Progenitor cell of endocrine pancreas (in vitro differentiated cells): Measurements from ENCODE around the gene RRP9. TPM values are rescaled to one million over a fixed set of nuclear protein-coding genes. Genes with fewer than 3 reads are reported as not detected.

Experiments used
- DNase-seq: peaks from one replicate; pipeline ENCODE4 v3.0.0; 2021; ENCODE audit warnings: low spot score; ENCODE audit not compliant: unreplicated experiment
- H3K27ac Mint-ChIP-seq: 2 replicates; pipeline ENCODE4 v1.8.0; 2021; ENCODE audit warnings: mild to moderate bottlenecking, moderate library complexity, mixed read lengths
- H3K27me3 Mint-ChIP-seq: 2 replicates; pipeline ENCODE4 v1.8.0; 2021; ENCODE audit warnings: mixed read lengths
- H3K36me3 Mint-ChIP-seq: 2 replicates; pipeline ENCODE4 v1.8.0; 2022; ENCODE audit warnings: mixed read lengths; ENCODE audit not compliant: insufficient read depth
- H3K4me1 Mint-ChIP-seq: 2 replicates; pipeline ENCODE4 v1.8.0; 2021; ENCODE audit warnings: low read depth, mixed read lengths
- H3K4me3 Mint-ChIP-seq: 2 replicates; pipeline ENCODE4 v1.8.0; 2021; ENCODE audit warnings: low read depth, mild to moderate bottlenecking, moderate library complexity, mixed read lengths
- H3K9me3 Mint-ChIP-seq: 2 replicates; pipeline ENCODE4 v1.8.0; 2021; ENCODE audit warnings: low read depth, mixed read lengths
- CTCF ChIP-seq: fragments of 200-600 bp; sonication (generic); IDR thresholded peaks from one replicate; pipeline ENCODE4 v1.5.0; 2021; ENCODE audit warnings: antibody characterized with exemption, mild to moderate bottlenecking; ENCODE audit not compliant: unreplicated experiment
- total RNA-seq: library from RNA; stranded (reverse); gene quantifications from 2 replicates; pipeline ENCODE4 v1.2.1, GENCODE V29; 2021

RRP9 gene
- total RNA-seq, 1 donor from 2014 or later, result 22.5 TPM

GRCh38 chr3:51968170-51968775, 26.6 kb upstream of the RRP9 start:
- H3K9me3 Mint-ChIP-seq, result no peaks in the 10 kb centered on the region
- peaks cover 3% of the 10 kb centered on the region for H3K36me3 Mint-ChIP-seq
- H3K4me3 Mint-ChIP-seq, result peak overlapping the region; percentile 89
- H3K4me1 Mint-ChIP-seq, result peaks cover 31% of the 10 kb centered on the region
- H3K27me3 Mint-ChIP-seq, result no peaks in the 10 kb centered on the region
- H3K27ac Mint-ChIP-seq, result peak overlapping the region; percentile 89
- DNase-seq, result peak; percentile 50
- TF ChIP-seq CTCF, result no peak

GRCh38 chr3:51967384-51968169, 25.9 kb upstream of the RRP9 start, which contains the start of gene PCBP4:
TSS of gene PCBP4 (minus strand) at chr3:51967454. CDS start at chr3:51961240, 6,214 bp downstream.
- Mint-ChIP-seq H3K27ac (peak within 1 kb of the TSS; percentile 95), H3K4me1 (peaks cover 31% of the 10 kb centered on the region)
- no peak for TF ChIP-seq CTCF

GRCh38 chr3:51966922-51967383, 25.2 kb upstream of the RRP9 start:
- no peak for DNase-seq
- Mint-ChIP-seq H3K36me3 (peaks cover 3% of the 10 kb centered on the region), H3K27me3 (no peaks in the 10 kb centered on the region), H3K9me3 (no peaks in the 10 kb centered on the region), H3K27ac (peak overlapping the region; percentile 95), H3K4me1 (peaks cover 31% of the 10 kb centered on the region), H3K4me3 (peak overlapping the region; percentile 85)
- TF ChIP-seq CTCF, result no peak

More at GRCh38 chr3:51967384-51968169, 25.9 kb upstream of the RRP9 start, which contains the start of gene PCBP4:
- Mint-ChIP-seq H3K36me3 (peaks cover 3% of the 10 kb centered on the region), H3K9me3 (no peaks in the 10 kb centered on the region), H3K27me3 (no peaks in the 10 kb centered on the region), H3K4me3 (peak within 1 kb of the TSS; percentile 89)
- peak; percentile 63 for DNase-seq

- no peak for DNase-seq
- Mint-ChIP-seq H3K36me3 (peaks cover 5% of the 10 kb centered on the region), H3K9me3 (no peaks in the 10 kb centered on the region), H3K4me3 (peak overlapping the region; percentile 85), H3K27me3 (no peaks in the 10 kb centered on the region), H3K4me1 (peaks cover 31% of the 10 kb centered on the region), H3K27ac (peak overlapping the region; percentile 95)
- no peak for TF ChIP-seq CTCF
Measured at GRCh38 chr3:51966486-51966885, 24.8 kb upstream of the RRP9 start.

GRCh38 chr3:51966016-51966415, 24.3 kb upstream of the RRP9 start:
- no peak for DNase-seq
- H3K4me3 Mint-ChIP-seq, result peak overlapping the region; percentile 85
- no peaks in the 10 kb centered on the region for H3K9me3 Mint-ChIP-seq
- H3K27me3 Mint-ChIP-seq, result no peaks in the 10 kb centered on the region
- peak overlapping the region; percentile 79 for H3K27ac Mint-ChIP-seq
- H3K4me1 Mint-ChIP-seq, result peaks cover 31% of the 10 kb centered on the region
- no peak for TF ChIP-seq CTCF
- peaks cover 5% of the 10 kb centered on the region for H3K36me3 Mint-ChIP-seq
